HFFc6 (cell line): ENCODE results near the gene AHDC1. TPM values are rescaled to one million over a fixed set of nuclear protein-coding genes. Genes with fewer than 3 reads are reported as not detected.
"Not testable (repeated sequence)": the region's sequence is repeated elsewhere in the genome, so short reads cannot be mapped to it uniquely, and the experiment has no call there.

Experiments used
- DNase-seq: peaks from one replicate; pipeline ENCODE4 v3.0.0-alpha.2; 2018
- H3K27ac Mint-ChIP-seq: 2 replicates; pipeline ENCODE4 v1.8.0; 2020; ENCODE audit warnings: mild to moderate bottlenecking, mixed read lengths
- H3K27me3 Mint-ChIP-seq: 2 replicates; pipeline ENCODE4 v1.8.0; 2021; ENCODE audit warnings: mild to moderate bottlenecking, moderate library complexity, mixed read lengths; ENCODE audit not compliant: insufficient read depth
- H3K36me3 Mint-ChIP-seq: 2 replicates; pipeline ENCODE4 v1.8.0; 2021; ENCODE audit warnings: low read depth, mixed read lengths
- H3K4me1 Mint-ChIP-seq: 2 replicates; pipeline ENCODE4 v1.8.0; 2020; ENCODE audit warnings: low read depth, mixed read lengths
- H3K4me3 Mint-ChIP-seq: 2 replicates; pipeline ENCODE4 v1.8.0; 2020; ENCODE audit warnings: mild to moderate bottlenecking, moderate library complexity, mixed read lengths
- H3K9me3 Mint-ChIP-seq: 2 replicates; pipeline ENCODE4 v1.8.0; 2020; ENCODE audit warnings: mild to moderate bottlenecking, mixed read lengths
- CTCF ChIP-seq: fragments of 200-600 bp; sonication (generic); IDR thresholded peaks from 2 replicates; pipeline ENCODE4 v1.5.0; 2021; ENCODE audit warnings: antibody characterized with exemption, mild to moderate bottlenecking
- total RNA-seq, 6 experiments: library from RNA; stranded (reverse); fragmentation: NEBNext Ultra II Directional; extraction: Animal tissue kit (Norgen Biotek cat#: 25700); gene quantifications; 2 replicates in 1 of 6; 3 replicates in 5 of 6; pipeline ENCODE4 v1.2.3, GENCODE V29; 2021

The AHDC1 gene
- total RNA-seq, 6 experiments from 2014 or later, result 30.7 to 53.2 (median 34.7) TPM

GRCh38 chr1:27630859-27631491 is 27.0 kb upstream of the AHDC1 start:
- Mint-ChIP-seq H3K36me3 (no peaks in the 10 kb centered on the region), H3K27ac (no peak overlapping the region; the same call in 1 of the 2 replicates), H3K9me3 (no peaks in the 10 kb centered on the region), H3K4me1 (peaks cover 11% of the 10 kb centered on the region), H3K27me3 (peaks cover 19% of the 10 kb centered on the region), H3K4me3 (no peak overlapping the region)
- TF ChIP-seq CTCF, result no peak
- no peak for DNase-seq

DNA sequence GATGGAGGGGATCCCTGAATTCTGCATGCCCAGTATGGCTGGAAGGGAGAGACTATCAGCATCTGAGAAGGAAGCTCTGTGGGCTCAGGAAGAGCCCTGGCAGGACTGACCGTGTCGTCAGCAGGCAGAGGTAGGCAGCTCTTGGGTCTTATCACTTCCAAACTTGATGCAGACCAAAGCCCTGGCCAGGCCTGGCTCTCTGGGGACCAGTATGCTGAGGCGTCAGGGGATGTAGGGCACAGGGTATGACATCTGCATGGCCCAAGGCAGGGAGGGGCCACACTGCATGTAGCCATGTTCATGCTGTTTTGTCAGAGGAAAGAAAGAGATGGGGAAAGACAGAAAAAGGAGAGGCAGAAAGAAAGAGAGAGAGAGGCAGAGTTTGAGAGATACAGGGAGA is 24.8 kb upstream of the AHDC1 start:
- H3K27ac Mint-ChIP-seq, result no peak overlapping the region
- no peak for DNase-seq
- H3K36me3 Mint-ChIP-seq, result no peaks in the 10 kb centered on the region
- no peak overlapping the region for H3K4me3 Mint-ChIP-seq
- no peak for TF ChIP-seq CTCF
- H3K4me1 Mint-ChIP-seq, result peaks cover 11% of the 10 kb centered on the region
- H3K9me3 Mint-ChIP-seq, result no peaks in the 10 kb centered on the region
- H3K27me3 Mint-ChIP-seq, result peaks cover 8% of the 10 kb centered on the region

DNA sequence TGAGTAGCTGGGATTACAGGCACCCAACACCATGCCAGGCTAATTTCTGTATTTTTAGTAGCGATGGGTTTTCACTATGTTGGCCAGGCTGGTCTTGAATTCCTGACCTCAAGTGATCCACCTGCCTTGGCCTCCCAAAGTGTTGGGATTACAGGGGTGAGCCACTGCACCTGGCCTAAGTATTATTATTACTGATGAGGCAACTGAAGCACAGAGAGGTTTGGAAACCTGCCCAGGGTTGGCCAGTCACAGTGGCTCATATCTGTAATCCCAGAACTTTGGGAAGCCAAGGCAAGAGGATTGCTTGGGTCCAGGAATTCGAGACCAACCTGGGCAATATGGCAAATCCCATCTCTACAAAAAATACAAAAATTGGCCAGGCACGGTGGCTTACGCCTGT is 23.8 kb upstream of the AHDC1 start:
- not testable (repeated sequence) for H3K4me3 Mint-ChIP-seq, H3K9me3 Mint-ChIP-seq, DNase-seq, H3K27me3 Mint-ChIP-seq, H3K27ac Mint-ChIP-seq, H3K36me3 Mint-ChIP-seq
- H3K4me1 Mint-ChIP-seq, result peaks cover 11% of the 10 kb centered on the region

DNA sequence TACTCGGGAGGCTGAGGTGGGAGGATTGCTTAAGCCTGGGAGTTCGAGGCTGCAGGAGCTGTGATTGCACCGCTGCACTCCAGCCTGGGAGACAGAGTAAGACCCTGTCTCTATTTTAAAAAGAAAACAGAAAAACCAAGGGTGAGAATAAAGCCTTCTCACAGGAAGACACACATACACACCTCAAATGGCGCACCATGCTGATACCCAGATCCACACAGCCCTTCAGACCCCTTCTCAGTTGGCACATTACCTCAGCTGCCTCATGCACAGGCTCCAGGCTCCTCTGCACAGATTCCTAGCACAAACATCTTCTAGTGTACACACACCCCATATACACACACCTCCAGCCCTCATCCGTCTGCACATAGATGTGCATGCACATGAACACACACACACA is 23.1 kb upstream of the AHDC1 start:
- H3K36me3 Mint-ChIP-seq, result no peaks in the 10 kb centered on the region
- H3K4me3 Mint-ChIP-seq, result no peak overlapping the region
- no peak overlapping the region for H3K27ac Mint-ChIP-seq
- H3K4me1 Mint-ChIP-seq, result peaks cover 11% of the 10 kb centered on the region
- DNase-seq, result no peak
- peaks cover 5% of the 10 kb centered on the region for H3K27me3 Mint-ChIP-seq
- TF ChIP-seq CTCF, result no peak
- H3K9me3 Mint-ChIP-seq, result no peaks in the 10 kb centered on the region

DNA sequence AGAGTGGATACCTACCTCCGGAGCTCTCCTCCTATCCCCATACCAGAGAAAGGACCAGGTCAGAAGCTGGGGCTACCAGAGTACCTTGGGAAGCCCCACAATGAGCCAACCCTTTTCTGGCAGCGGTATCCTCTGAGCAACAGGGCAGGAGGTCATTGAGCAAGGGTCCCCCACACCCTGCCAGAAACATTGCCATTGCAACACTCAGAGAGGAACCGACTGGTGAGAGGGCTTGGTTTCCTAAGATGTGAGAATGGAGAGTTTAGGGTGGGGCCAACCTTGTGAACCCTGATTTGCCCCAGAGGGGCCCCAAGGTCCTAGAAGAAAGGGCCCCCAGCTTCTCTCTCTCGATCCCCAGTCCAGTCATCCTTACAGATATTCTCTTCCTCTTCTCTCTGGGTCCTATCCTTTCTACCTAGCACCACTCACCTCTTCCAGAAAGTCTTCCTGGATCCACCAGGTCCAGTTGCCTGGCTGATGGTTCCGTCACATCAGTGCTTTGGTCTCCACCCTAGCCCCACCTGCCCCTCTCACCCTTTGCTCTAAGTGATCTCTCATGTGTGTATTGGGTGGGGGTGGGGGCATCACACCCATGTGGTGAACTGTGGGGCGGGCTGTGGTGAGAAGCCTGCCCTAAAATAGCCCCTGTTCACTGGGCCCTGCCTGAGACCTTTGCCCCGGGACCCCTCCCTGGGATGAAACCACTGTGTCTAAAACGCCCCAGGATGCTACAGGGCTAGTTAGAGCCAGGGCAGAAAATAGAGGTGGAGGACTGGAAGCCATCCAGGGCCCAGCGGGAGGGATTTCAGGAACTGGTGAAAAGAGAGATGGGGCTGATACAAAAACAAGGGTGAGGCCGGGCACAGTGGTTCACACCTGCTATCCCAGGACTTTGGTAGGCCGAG is 22.3 kb upstream of the AHDC1 start:
- H3K9me3 Mint-ChIP-seq, result no peaks in the 10 kb centered on the region
- no peak overlapping the region for H3K27ac Mint-ChIP-seq
- no peak for TF ChIP-seq CTCF
- DNase-seq, result no peak
- peaks cover 5% of the 10 kb centered on the region for H3K27me3 Mint-ChIP-seq
- H3K4me3 Mint-ChIP-seq, result no peak overlapping the region
- H3K36me3 Mint-ChIP-seq, result no peaks in the 10 kb centered on the region
- H3K4me1 Mint-ChIP-seq, result peaks cover 6% of the 10 kb centered on the region

- no peaks in the 10 kb centered on the region for H3K4me1 Mint-ChIP-seq
- no peak for TF ChIP-seq CTCF
- H3K36me3 Mint-ChIP-seq, result no peaks in the 10 kb centered on the region
- no peak for DNase-seq
- peaks cover 6% of the 10 kb centered on the region for H3K27me3 Mint-ChIP-seq
- no peak overlapping the region for H3K4me3 Mint-ChIP-seq
- H3K9me3 Mint-ChIP-seq, result no peaks in the 10 kb centered on the region
- no peak overlapping the region for H3K27ac Mint-ChIP-seq
These were observed 20.7 kb upstream of the AHDC1 start for GRCh38 chr1:27624467-27625178.
